ENCODE results near the gene UCP2.

Gene UCP2

GRCh38 chr11:73971175-73971719 is 11.4 kb downstream of the UCP2 start:
- no peak overlapping the region for H3K27ac ChIP-seq

GRCh38 chr11:73969991-73970800 is 12.4 kb downstream of the UCP2 start:
- no peak overlapping the region for H3K27ac ChIP-seq
- no peak for TF ChIP-seq CTCF (conservative IDR thresholded peaks at IDR 0.05)

More at GRCh38 chr11:73971175-73971719, 11.4 kb downstream of the UCP2 start:
- no peak for TF ChIP-seq CTCF (conservative IDR thresholded peaks at IDR 0.05)

GRCh38 chr11:73969091-73969490 is 13.6 kb downstream of the UCP2 start:
- TF ChIP-seq CTCF (conservative IDR thresholded peaks at IDR 0.05): no peak

GRCh38 chr11:73968356-73968966 is 14.2 kb downstream of the UCP2 start:
- no peak for TF ChIP-seq CTCF (conservative IDR thresholded peaks at IDR 0.05)

More at GRCh38 chr11:73969091-73969490, 13.6 kb downstream of the UCP2 start:
- H3K27ac ChIP-seq: no peak overlapping the region

GRCh38 chr11:73965764-73966121 is 16.9 kb downstream of the UCP2 start:
- H3K27ac ChIP-seq: no peak overlapping the region
- no peak for TF ChIP-seq CTCF (conservative IDR thresholded peaks at IDR 0.05)

More at GRCh38 chr11:73968356-73968966, 14.2 kb downstream of the UCP2 start:
- no peak overlapping the region for H3K27ac ChIP-seq

- TF ChIP-seq CTCF (conservative IDR thresholded peaks at IDR 0.05): no peak
- peak overlapping the region; percentile 7; the same call in 1 of the 2 replicates for H3K27ac ChIP-seq
Observed at GRCh38 chr11:73965076-73965763, 17.4 kb downstream of the UCP2 start.

GRCh38 chr11:73963861-73964260 is 18.8 kb downstream of the UCP2 start:
- TF ChIP-seq CTCF (conservative IDR thresholded peaks at IDR 0.05): no peak
- H3K27ac ChIP-seq: no peak overlapping the region
